B cell (primary cell): ENCODE results near the gene TAF10. TPM values are rescaled to one million over a fixed set of nuclear protein-coding genes. Genes with fewer than 3 reads are reported as not detected.

Experiments used
- ATAC-seq: fragments of 200-7000 bp; cut with Tn5 transposase; one replicate; pipeline ENCODE4 v1.10.0; 2021; ENCODE audit warnings: low read depth, mild to moderate bottlenecking, moderate number of reproducible peaks, moderate library complexity
- CTCF ChIA-PET: fragments of 350-600 bp; sonication (Branson Sonifier 250); formaldehyde crosslinking; loops from one replicate; lab custom pipeline; 2021; ENCODE audit warnings: antibody characterized with exemption, inconsistent platforms; lab: Charles Lee
- POLR2A ChIA-PET: fragments of 350-600 bp; sonication (Branson Sonifier 250); formaldehyde crosslinking; loops from one replicate; lab custom pipeline; 2021; ENCODE audit warnings: antibody characterized with exemption; lab: Charles Lee
- DNase-seq: peaks from one replicate; pipeline ENCODE4 v3.0.0; 2013
- H2AFZ ChIP-seq: 2 replicates; pipeline ENCODE4 v1.6.1; 2012; ENCODE audit warnings: mild to moderate bottlenecking, low read depth, low read length; ENCODE audit not compliant: insufficient read depth, poor library complexity, severe bottlenecking
- H3K27ac ChIP-seq, 2 donors: 1 replicate in 1 of 2; 2 replicates in 1 of 2; pipeline ENCODE4 v1.5.1; 2012 to 2013; ENCODE audit warnings: low read length in 2 of 2, mild to moderate bottlenecking in 2 of 2, moderate library complexity in 1 of 2
- H3K27me3 ChIP-seq, 4 experiments: fragments of 200-600 bp in 1 of 4; sonication (generic) in 1 of 4; replicated peaks in 1 of 4; 1 replicate in 2 of 4; 2 replicates in 2 of 4; pipeline versions ENCODE4 v1.6.1 to v1.7.0; 2013 to 2016; ENCODE audit warnings: low read length in 3 of 4, mild to moderate bottlenecking in 2 of 4, mixed read lengths in 1 of 4, moderate library complexity in 1 of 4; ENCODE audit not compliant: insufficient read depth in 4 of 4, control insufficient read depth in 3 of 4; ENCODE audit errors: control extremely low read depth in 1 of 4
- H3K36me3 ChIP-seq, 2 experiments: replicated peaks in 1 of 2; 1 replicate in 1 of 2; 2 replicates in 1 of 2; pipeline versions ENCODE4 v1.6.1 to v1.7.1; 2013; ENCODE audit warnings: low read length in 1 of 2; ENCODE audit not compliant: insufficient read depth in 2 of 2, control insufficient read depth in 1 of 2; ENCODE audit errors: control extremely low read depth in 1 of 2, extremely low read depth in 1 of 2
- H3K4me1 ChIP-seq, 2 donors: fragments of 200-600 bp in 1 of 2; sonication (generic) in 1 of 2; 1 replicate in 1 of 2; 2 replicates in 1 of 2; pipeline versions ENCODE4 v1.5.1 to v1.6.1; 2013 to 2017; ENCODE audit warnings: low read length in 2 of 2; ENCODE audit not compliant: control insufficient read depth in 2 of 2, insufficient read depth in 2 of 2
- H3K4me2 ChIP-seq: replicated peaks from 2 replicates; pipeline ENCODE3; 2012; ENCODE audit warnings: mild to moderate bottlenecking, low read depth, low read length; ENCODE audit not compliant: poor library complexity, severe bottlenecking
- H3K4me3 ChIP-seq, 5 experiments: fragments of 200-600 bp in 1 of 5; sonication (generic) in 1 of 5; 1 replicate in 3 of 5; 2 replicates in 2 of 5; pipeline versions ENCODE4 v1.5.1 to v1.7.0; 2011 to 2016; ENCODE audit warnings: low read length in 4 of 5, mild to moderate bottlenecking in 4 of 5, low read depth in 2 of 5, control low read depth in 1 of 5, moderate library complexity in 1 of 5; ENCODE audit not compliant: insufficient read depth in 1 of 5; ENCODE audit errors: control extremely low read depth in 1 of 5, extremely low read depth in 1 of 5
- H3K79me2 ChIP-seq: fragments of 200-600 bp; sonication (generic); one replicate; pipeline ENCODE4 v1.6.0; 2016; ENCODE audit warnings: low read length; ENCODE audit not compliant: control insufficient read depth, insufficient read depth
- H3K9ac ChIP-seq: fragments of 200-600 bp; sonication (generic); 2 replicates; pipeline ENCODE4 v1.6.1; 2017; ENCODE audit warnings: mild to moderate bottlenecking, low read length, moderate library complexity
- H3K9me3 ChIP-seq, 3 donors: one replicate each; pipeline versions ENCODE4 v1.6.1 to v1.7.1; 2013; ENCODE audit warnings: low read length in 2 of 3; ENCODE audit not compliant: control insufficient read depth in 2 of 3, insufficient read depth in 1 of 3; ENCODE audit errors: control extremely low read depth in 1 of 3
- H4K20me1 ChIP-seq: 2 replicates; pipeline ENCODE4 v1.6.0; 2012; ENCODE audit warnings: mild to moderate bottlenecking, low read length; ENCODE audit not compliant: insufficient read depth, control insufficient read depth, poor library complexity, severe bottlenecking
- H3K27ac Mint-ChIP-seq: one replicate; pipeline ENCODE4 v1.8.0; 2021; ENCODE audit warnings: mixed read lengths
- H3K27me3 Mint-ChIP-seq: one replicate; pipeline ENCODE4 v1.8.0; 2021; ENCODE audit warnings: mixed read lengths
- H3K4me1 Mint-ChIP-seq: one replicate; pipeline ENCODE4 v1.8.0; 2021; ENCODE audit warnings: mixed read lengths
- H3K4me3 Mint-ChIP-seq: one replicate; pipeline ENCODE4 v1.8.0; 2021; ENCODE audit warnings: mixed read lengths
- H3K9me3 Mint-ChIP-seq: one replicate; pipeline ENCODE4 v1.8.0; 2022; ENCODE audit warnings: mixed read lengths; ENCODE audit not compliant: insufficient read depth
- CTCF ChIP-seq: fragments of 200-600 bp; IDR thresholded peaks from one replicate; pipeline ENCODE4 v1.8.0; 2022; ENCODE audit warnings: antibody characterized with exemption, mild to moderate bottlenecking
- EZH2 ChIP-seq: IDR thresholded peaks from 2 replicates; pipeline ENCODE4 v1.6.1; 2012; ENCODE audit warnings: borderline replicate concordance, low read depth, mild to moderate bottlenecking, moderate library complexity, low read length; ENCODE audit not compliant: insufficient read depth, poor library complexity, severe bottlenecking
- WGBS: methylation state at CpG from one replicate; pipeline ENCODE4 v1.1.5; 2013; ENCODE audit warnings: missing lambda C conversion rate; ENCODE audit not compliant: insufficient coverage; 5-methylcytosine and 5-hydroxymethylcytosine counted together
- intact Hi-C: fragments of 100-400 bp; cut with micrococcal nuclease; formaldehyde crosslinking; loops from one replicate; pipeline ENCODE4 v1.10.0; 2022
- polyA plus RNA-seq: library from polyadenylated mRNA; depleted of rRNA; stranded (reverse); fragments of >200 nt; gene quantifications from 2 replicates; pipeline ENCODE4 v1.2.3, GENCODE V29; 2012
- total RNA-seq, 2 donors: library from RNA; stranded (reverse); fragments of 120-200 nt in 1 of 2; gene quantifications; 1 replicate in 1 of 2; 2 replicates in 1 of 2; pipeline versions ENCODE4 v1.2.3 to v1.2.4, GENCODE V29; 2013 to 2022

The TAF10 gene
- total and polyA plus RNA-seq, 2 donors (not counting 1 experiment from before 2014, with no cell fraction given): 114 to 156 TPM

GRCh38 chr11:6623391-6624363 is 11.7 kb upstream of the TAF10 start:
- intact Hi-C loops: no loop called here
- WGBS: 95% methylated on average over 31 of the region's 31 CpGs
- no peak overlapping the region for H3K4me2 ChIP-seq
- Mint-ChIP-seq H3K4me3 (no peak overlapping the region), H3K27ac (no peak overlapping the region), H3K9me3 (no peaks in the 10 kb centered on the region), H3K4me1 (peaks cover 20% of the 10 kb centered on the region), H3K27me3 (no peaks in the 10 kb centered on the region)
- no peaks in the 10 kb centered on the region for H3K36me3 ChIP-seq
- no peaks in the 10 kb centered on the region for H3K27me3 ChIP-seq
- ChIA-PET POLR2A (no interaction called here), CTCF (interaction anchor here (1.1 kb wide), 2 partner anchors 44 to 132 kb away, joined by 3 to 4 read pairs; no protein-coding TSS in a partner anchor)
- peaks cover 22 to 24% of the 10 kb centered on the region in 2 donors for H3K4me1 ChIP-seq
- no peak overlapping the region for H3K9ac ChIP-seq
- no peak for DNase-seq
- H4K20me1 ChIP-seq: no peaks in the 10 kb centered on the region
- peaks cover 6% of the 10 kb centered on the region for H3K79me2 ChIP-seq
- no peaks in the 10 kb centered on the region for H3K9me3 ChIP-seq
- no peak overlapping the region for H2AFZ ChIP-seq
- TF ChIP-seq CTCF (no peak), EZH2 (no peak)
- no peak for ATAC-seq
- H3K27ac ChIP-seq: no peak overlapping the region
- no peak overlapping the region for H3K4me3 ChIP-seq
